Measurements from ENCODE around the gene KCNK3.

DNA sequence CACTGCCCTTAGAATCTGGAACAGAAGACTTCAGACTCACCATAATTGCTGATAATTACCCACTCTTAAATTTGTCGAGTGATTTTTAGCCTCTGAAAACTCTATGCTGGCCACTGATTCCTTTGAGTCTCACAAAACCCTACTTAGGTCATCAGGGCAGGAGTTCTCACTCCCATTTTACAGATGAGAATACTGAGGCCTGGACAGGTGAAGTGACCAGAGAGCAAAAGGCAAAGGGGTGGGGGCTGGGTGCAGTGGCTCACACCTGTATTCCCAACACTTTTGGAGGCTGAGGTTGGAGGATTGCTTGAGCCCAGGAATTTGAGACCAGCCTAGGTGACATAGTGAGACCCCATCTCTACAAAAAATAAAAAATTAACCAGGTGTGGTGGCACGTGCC, 36.8 kb downstream of the KCNK3 start:
- TF ChIP-seq CTCF (IDR thresholded peaks at IDR 0.05) = no peak
- TF ChIP-seq POLR2A (IDR thresholded peaks at IDR 0.05) = no peak

All from thyroid gland (tissue), 4 donors.